Measurements from ENCODE around the gene KIF21A. TPM values are rescaled to one million over a fixed set of nuclear protein-coding genes. Genes with fewer than 3 reads are reported as not detected.

Gene KIF21A, protein sequence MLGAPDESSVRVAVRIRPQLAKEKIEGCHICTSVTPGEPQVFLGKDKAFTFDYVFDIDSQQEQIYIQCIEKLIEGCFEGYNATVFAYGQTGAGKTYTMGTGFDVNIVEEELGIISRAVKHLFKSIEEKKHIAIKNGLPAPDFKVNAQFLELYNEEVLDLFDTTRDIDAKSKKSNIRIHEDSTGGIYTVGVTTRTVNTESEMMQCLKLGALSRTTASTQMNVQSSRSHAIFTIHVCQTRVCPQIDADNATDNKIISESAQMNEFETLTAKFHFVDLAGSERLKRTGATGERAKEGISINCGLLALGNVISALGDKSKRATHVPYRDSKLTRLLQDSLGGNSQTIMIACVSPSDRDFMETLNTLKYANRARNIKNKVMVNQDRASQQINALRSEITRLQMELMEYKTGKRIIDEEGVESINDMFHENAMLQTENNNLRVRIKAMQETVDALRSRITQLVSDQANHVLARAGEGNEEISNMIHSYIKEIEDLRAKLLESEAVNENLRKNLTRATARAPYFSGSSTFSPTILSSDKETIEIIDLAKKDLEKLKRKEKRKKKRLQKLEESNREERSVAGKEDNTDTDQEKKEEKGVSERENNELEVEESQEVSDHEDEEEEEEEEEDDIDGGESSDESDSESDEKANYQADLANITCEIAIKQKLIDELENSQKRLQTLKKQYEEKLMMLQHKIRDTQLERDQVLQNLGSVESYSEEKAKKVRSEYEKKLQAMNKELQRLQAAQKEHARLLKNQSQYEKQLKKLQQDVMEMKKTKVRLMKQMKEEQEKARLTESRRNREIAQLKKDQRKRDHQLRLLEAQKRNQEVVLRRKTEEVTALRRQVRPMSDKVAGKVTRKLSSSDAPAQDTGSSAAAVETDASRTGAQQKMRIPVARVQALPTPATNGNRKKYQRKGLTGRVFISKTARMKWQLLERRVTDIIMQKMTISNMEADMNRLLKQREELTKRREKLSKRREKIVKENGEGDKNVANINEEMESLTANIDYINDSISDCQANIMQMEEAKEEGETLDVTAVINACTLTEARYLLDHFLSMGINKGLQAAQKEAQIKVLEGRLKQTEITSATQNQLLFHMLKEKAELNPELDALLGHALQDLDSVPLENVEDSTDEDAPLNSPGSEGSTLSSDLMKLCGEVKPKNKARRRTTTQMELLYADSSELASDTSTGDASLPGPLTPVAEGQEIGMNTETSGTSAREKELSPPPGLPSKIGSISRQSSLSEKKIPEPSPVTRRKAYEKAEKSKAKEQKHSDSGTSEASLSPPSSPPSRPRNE (N-terminal part only)
- total RNA-seq (9.6 and 10.1 TPM in 2 replicates), polyA plus RNA-seq (1.6 and 1.8 TPM in 2 replicates), polyA minus RNA-seq (7.5 and 8.7 TPM in 2 replicates), Bru-seq, nascent RNA (percentile 62 among the genes with signal in this experiment), BruChase-seq, experiment 1, labeled RNA remaining after a 6-hour chase (percentile 57 among the genes with signal in this experiment), BruChase-seq, experiment 2, labeled RNA remaining after a 2-hour chase (percentile 55 among the genes with signal in this experiment)
- polyA plus RNA-seq (2011; cell fraction: cytosol; rRNA removed) = 2.7 and 3.1 TPM in 2 replicates
- polyA plus RNA-seq (2011; cell fraction: nucleus; rRNA removed) = 11.4 and 14.5 TPM in 2 replicates
- 12.0 and 12.7 TPM in 2 replicates for polyA plus RNA-seq (2012)
- 25.1 TPM for polyA minus RNA-seq (2011; cell fraction: cytosol; rRNA and poly(A)+ RNA removed)
- 23.9 and 37.0 TPM in 2 replicates for polyA minus RNA-seq (2011; cell fraction: nucleus; rRNA and poly(A)+ RNA removed)
- long read RNA-seq, partial matches to known transcripts = 1 of 2 reads
- long read RNA-seq, other reads (novel, unspliced or antisense) = 1 of 2 reads

DNA sequence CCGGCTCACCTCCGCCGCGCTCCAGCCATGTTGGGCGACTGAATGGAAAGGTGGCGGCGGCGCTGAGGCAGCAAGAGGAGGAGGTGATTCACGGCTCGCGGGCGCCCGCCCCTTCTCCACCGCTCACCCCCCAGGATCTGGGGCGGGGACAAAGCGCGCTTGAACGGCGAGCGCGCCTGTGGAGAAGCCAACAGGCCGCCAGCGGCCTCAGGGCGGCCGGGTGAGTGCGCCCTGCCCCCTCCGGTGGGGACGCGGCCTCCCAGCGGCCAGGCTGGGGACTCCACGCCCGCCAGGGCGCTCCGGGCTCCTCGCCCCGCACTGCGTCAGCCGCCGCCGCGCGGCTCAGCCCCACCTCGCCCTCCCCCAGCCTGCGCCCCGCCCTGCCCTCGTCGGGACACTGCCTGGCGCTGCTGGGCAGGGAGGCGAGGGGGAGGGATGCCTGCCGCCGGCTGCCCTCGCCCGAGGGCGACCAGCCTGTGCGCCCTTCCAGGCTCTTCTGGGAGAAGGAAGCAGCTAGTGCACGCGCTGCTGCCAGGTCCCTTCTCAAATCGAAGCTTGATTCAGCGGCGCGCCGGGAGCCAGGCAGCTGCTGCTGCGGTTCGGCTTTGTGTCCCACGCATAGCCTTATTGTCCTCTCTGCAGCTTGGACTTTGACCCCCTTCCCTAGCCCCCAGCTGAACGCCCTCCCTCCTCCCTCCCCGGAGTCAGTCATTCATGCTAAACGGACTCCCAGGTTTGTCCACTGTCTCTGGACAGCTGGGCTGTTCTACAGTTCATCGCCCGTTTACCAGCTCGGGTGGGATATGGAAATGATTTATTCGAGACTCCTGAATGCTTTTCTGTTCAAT, at the start of gene KIF21A:
Gene KIF21A, minus strand, starts transcription at position 40 of the 848 bp plus-strand sequence. CDS start 150 bp downstream, outside the sequence.
- Histone ChIP-seq H3K27me3 (ENCODE audit: control insufficient read depth in 2 of 2, insufficient read depth in 2 of 2, low read length in 2 of 2) (peaks cover 2% of the 10 kb centered on the region in 2 experiments), H3K36me3 (ENCODE audit: control insufficient read depth in 2 of 2, extremely low read depth in 1 of 2, insufficient read depth in 2 of 2, low read length in 2 of 2) (no peaks in the 10 kb centered on the region), H3K4me2 (ENCODE audit: insufficient read depth, low read length) (peak within 1 kb of the TSS; percentile 98), H3K79me2 (ENCODE audit: control insufficient read depth, insufficient read depth, low read length) (peaks cover 9% of the 10 kb centered on the region), H3K4me3 (replicated peaks in 1 of 3; ENCODE audit: insufficient read depth in 1 of 3, low read depth in 1 of 3, low read length in 3 of 3) (peak within 1 kb of the TSS; percentile 78 to 87 (median 84)), H2AFZ (ENCODE audit: low read depth, low read length) (peak within 1 kb of the TSS; percentile 100), H3K4me1 (ENCODE audit: control insufficient read depth, extremely low read depth, insufficient read depth, low read length) (peaks cover 12% of the 10 kb centered on the region), H3K9me1 (replicated peaks; ENCODE audit: control insufficient read depth, extremely low read depth, insufficient read depth, low read length) (no peaks in the 10 kb centered on the region), H3K9me3 (replicated peaks; ENCODE audit: control insufficient read depth, insufficient read depth, low read length) (no peaks in the 10 kb centered on the region), H3K27ac (ENCODE audit: insufficient read depth, low read depth, low read length) (peak within 1 kb of the TSS; percentile 71), H4K20me1 (replicated peaks; ENCODE audit: control insufficient read depth, extremely low read depth, insufficient read depth, low read length) (no peaks in the 10 kb centered on the region), H3K9ac (replicated peaks; ENCODE audit: extremely low read depth, insufficient read depth, low read length) (peak within 1 kb of the TSS; percentile 83)
- POLR2A ChIA-PET = no interaction called here
- BruUV-seq (replicated peaks) = no TSS peak
- peak; percentile 83 for FAIRE-seq
- peak; percentile 94 for DNase-seq (ENCODE audit: low read depth, low spot score)
- CTCF ChIA-PET = interaction anchor here (0.9 to 1.4 kb wide), 6 partner anchors 11 to 176 kb away, joined by 3 to 4 read pairs (median 4); partner anchors contain the start of gene ABCD2
- intact Hi-C loops (cut with micrococcal nuclease) = loop anchor here (1.0 to 5.0 kb wide), 5 partner anchors 66 to 662 kb away; partner anchors contain the start of genes ABCD2 and CPNE8
- dilution Hi-C loops (cut with MboI; ENCODE audit: extremely low pct_ligation_motif_present, low sequenced_read_pairs) = no loop called here
- TF ChIP-seq MYC (IDR thresholded peaks at IDR 0.05; ENCODE audit: low read depth, low read length) = no peak
- TF ChIP-seq, protein P1, sequence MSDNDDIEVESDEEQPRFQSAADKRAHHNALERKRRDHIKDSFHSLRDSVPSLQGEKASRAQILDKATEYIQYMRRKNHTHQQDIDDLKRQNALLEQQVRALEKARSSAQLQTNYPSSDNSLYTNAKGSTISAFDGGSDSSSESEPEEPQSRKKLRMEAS (IDR thresholded peaks at IDR 0.05; ENCODE audit: insufficient read depth, insufficient read length) = no peak
- TF ChIP-seq EZH2 (IDR thresholded peaks at IDR 0.05; ENCODE audit: borderline replicate concordance, low read depth, low read length, severe bottlenecking) = no peak
- TF ChIP-seq, protein P2, sequence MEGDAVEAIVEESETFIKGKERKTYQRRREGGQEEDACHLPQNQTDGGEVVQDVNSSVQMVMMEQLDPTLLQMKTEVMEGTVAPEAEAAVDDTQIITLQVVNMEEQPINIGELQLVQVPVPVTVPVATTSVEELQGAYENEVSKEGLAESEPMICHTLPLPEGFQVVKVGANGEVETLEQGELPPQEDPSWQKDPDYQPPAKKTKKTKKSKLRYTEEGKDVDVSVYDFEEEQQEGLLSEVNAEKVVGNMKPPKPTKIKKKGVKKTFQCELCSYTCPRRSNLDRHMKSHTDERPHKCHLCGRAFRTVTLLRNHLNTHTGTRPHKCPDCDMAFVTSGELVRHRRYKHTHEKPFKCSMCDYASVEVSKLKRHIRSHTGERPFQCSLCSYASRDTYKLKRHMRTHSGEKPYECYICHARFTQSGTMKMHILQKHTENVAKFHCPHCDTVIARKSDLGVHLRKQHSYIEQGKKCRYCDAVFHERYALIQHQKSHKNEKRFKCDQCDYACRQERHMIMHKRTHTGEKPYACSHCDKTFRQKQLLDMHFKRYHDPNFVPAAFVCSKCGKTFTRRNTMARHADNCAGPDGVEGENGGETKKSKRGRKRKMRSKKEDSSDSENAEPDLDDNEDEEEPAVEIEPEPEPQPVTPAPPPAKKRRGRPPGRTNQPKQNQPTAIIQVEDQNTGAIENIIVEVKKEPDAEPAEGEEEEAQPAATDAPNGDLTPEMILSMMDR (IDR thresholded peaks at IDR 0.05; ENCODE audit: extremely low read depth in 1 of 2, insufficient read depth in 1 of 2, low read depth in 1 of 2, low read length in 2 of 2) = peak; percentile 43 to 65
- TF ChIP-seq GATA2 (IDR thresholded peaks at IDR 0.05; ENCODE audit: insufficient read depth, insufficient read length, low read depth, low read length) = no peak
- peak; percentile 73 for TF ChIP-seq POLR2AphosphoS5 (IDR thresholded peaks at IDR 0.05; ENCODE audit: insufficient read depth, low read depth, low read length)
- TF ChIP-seq POLR2A (IDR thresholded peaks at IDR 0.05; ENCODE audit: low read depth, low read length) = peak; percentile 71
- TF ChIP-seq FOS (IDR thresholded peaks at IDR 0.05; ENCODE audit: borderline replicate concordance, insufficient read depth, low read length) = peak; percentile 39
- no peak for TF ChIP-seq JUN (IDR thresholded peaks at IDR 0.05; ENCODE audit: borderline replicate concordance, insufficient read depth, insufficient read length, low read depth)

Measured in endothelial cell of umbilical vein (primary cell).